ENCODE data around the gene DYSF. TPM values are rescaled to one million over a fixed set of nuclear protein-coding genes. Genes with fewer than 3 reads are reported as not detected.
A peak's percentile ranks its signal among the peaks of the same experiment; 100 is the strongest.
"Not testable (repeated sequence)": the region's sequence is repeated elsewhere in the genome, so short reads cannot be mapped to it uniquely, and the experiment has no call there.

Gene DYSF
- 10 to 100 TPM; 10.3 to 14.9 (median 14.4) TPM for total RNA-seq

DNA sequence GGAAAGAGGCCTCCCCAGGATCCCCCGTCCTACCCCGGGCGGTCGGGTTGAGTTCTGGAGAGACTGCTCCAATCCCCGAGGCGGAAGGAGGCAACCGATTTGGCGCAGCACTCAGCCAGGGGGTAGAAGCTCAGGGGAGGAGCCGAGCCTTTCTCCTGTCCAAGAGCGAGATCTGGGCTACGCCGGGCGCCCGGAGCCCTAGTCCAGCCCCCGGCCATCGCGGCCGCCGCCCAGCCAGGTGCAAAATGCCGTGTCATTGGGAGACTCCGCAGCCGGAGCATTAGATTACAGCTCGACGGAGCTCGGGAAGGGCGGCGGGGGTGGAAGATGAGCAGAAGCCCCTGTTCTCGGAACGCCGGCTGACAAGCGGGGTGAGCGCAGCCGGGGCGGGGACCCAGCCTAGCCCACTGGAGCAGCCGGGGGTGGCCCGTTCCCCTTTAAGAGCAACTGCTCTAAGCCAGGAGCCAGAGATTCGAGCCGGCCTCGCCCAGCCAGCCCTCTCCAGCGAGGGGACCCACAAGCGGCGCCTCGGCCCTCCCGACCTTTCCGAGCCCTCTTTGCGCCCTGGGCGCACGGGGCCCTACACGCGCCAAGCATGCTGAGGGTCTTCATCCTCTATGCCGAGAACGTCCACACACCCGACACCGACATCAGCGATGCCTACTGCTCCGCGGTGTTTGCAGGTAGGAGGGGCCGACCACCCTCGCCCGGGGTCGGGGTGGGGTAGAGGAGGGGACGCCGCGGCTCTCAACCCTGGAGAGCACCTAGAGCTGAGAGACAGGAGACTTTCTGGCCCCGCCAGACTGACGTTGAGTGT, at the start of gene DYSF:
Gene DYSF, plus strand, starts transcription at position 158 of the 817 bp plus-strand sequence.
- peaks cover 6 to 10% of the 10 kb centered on the region in 2 donors for H3K4me1 ChIP-seq
- intact Hi-C loops (cut with DNase I) = no loop called here
- TF ChIP-seq, protein P1, sequence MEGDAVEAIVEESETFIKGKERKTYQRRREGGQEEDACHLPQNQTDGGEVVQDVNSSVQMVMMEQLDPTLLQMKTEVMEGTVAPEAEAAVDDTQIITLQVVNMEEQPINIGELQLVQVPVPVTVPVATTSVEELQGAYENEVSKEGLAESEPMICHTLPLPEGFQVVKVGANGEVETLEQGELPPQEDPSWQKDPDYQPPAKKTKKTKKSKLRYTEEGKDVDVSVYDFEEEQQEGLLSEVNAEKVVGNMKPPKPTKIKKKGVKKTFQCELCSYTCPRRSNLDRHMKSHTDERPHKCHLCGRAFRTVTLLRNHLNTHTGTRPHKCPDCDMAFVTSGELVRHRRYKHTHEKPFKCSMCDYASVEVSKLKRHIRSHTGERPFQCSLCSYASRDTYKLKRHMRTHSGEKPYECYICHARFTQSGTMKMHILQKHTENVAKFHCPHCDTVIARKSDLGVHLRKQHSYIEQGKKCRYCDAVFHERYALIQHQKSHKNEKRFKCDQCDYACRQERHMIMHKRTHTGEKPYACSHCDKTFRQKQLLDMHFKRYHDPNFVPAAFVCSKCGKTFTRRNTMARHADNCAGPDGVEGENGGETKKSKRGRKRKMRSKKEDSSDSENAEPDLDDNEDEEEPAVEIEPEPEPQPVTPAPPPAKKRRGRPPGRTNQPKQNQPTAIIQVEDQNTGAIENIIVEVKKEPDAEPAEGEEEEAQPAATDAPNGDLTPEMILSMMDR (IDR thresholded peaks at IDR 0.05) = no peak
- TF ChIP-seq POLR2A (IDR thresholded peaks at IDR 0.05) = no peak
- peak within 1 kb of the TSS in 1 of 3 donors; percentile 12 for H3K27ac ChIP-seq
- DNase-seq = peak; percentile 39 to 52
- no peaks in the 10 kb centered on the region for H3K27me3 ChIP-seq
- H3K4me3 ChIP-seq (replicated peaks in 1 of 3) = peak within 1 kb of the TSS in 2 of 3 donors; percentile 13 to 27
- WGBS, 2 donors = 3 to 4% methylated on average over 25 to 26 of the region's 66 CpGs
- H3K36me3 ChIP-seq = no peaks in the 10 kb centered on the region
- no peaks in the 10 kb centered on the region for H3K9me3 ChIP-seq

GRCh38 chr2:71409611-71410010, 43.8 kb upstream of the DYSF start:
- no peak for DNase-seq
- Histone ChIP-seq H3K4me3 (replicated peaks in 1 of 3) (no peak overlapping the region), H3K27me3 (no peaks in the 10 kb centered on the region), H3K9me3 (no peaks in the 10 kb centered on the region), H3K36me3 (peaks cover 22 to 29% of the 10 kb centered on the region in 2 donors), H3K27ac (peak overlapping the region in 1 of 3 donors; percentile 12), H3K4me1 (no peaks in the 10 kb centered on the region)
- intact Hi-C loops (cut with DNase I) = no loop called here
- WGBS, 2 donors = 87 to 94% methylated on average over 3 of the region's 3 CpGs
- TF ChIP-seq, protein P1 (IDR thresholded peaks at IDR 0.05) = no peak
- TF ChIP-seq POLR2A (IDR thresholded peaks at IDR 0.05) = no peak

GRCh38 chr2:71410696-71411095, 42.7 kb upstream of the DYSF start:
- H3K4me1 ChIP-seq = no peaks in the 10 kb centered on the region
- no peak for DNase-seq
- TF ChIP-seq, protein P1 (IDR thresholded peaks at IDR 0.05) = no peak
- no peak for TF ChIP-seq POLR2A (IDR thresholded peaks at IDR 0.05)
- H3K36me3 ChIP-seq = peaks cover 12 to 20% of the 10 kb centered on the region in 2 donors
- 88 to 92% methylated on average over 4 of the region's 4 CpGs for WGBS, 2 donors
- no peaks in the 10 kb centered on the region for H3K27me3 ChIP-seq
- H3K27ac ChIP-seq = no peak overlapping the region
- intact Hi-C loops (cut with DNase I) = no loop called here
- no peaks in the 10 kb centered on the region for H3K9me3 ChIP-seq
- no peak overlapping the region for H3K4me3 ChIP-seq (replicated peaks in 1 of 3)

DNA sequence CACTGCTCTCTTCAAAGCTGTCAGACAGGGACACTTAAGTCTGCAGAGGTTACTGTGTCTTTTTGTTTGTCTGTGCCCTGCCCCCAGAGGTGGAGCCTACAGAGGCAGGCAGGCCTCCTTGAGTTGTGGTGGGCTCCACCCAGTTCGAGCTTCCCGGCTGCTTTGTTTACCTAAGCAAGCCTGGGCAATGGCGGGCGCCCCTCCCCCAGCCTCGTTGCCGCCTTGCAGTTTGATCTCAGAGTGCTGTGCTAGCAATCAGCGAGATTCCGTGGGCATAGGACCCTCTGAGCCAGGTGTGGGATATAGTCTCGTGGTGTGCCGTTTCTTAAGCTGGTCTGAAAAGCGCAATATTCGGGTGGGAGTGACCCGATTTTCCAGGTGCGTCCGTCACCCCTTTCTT, 36.5 kb upstream of the DYSF start:
- H3K27me3 ChIP-seq; H3K9me3 ChIP-seq; intact Hi-C loops (cut with DNase I); H3K36me3 ChIP-seq; H3K4me1 ChIP-seq: not testable (repeated sequence)
- Histone ChIP-seq H3K4me3 (replicated peaks in 1 of 3) (peak overlapping the region in 1 of 3 donors; percentile 2), H3K27ac (peak overlapping the region in 1 of 3 donors; percentile 41)
- peak; percentile 49 to 54 for DNase-seq
- WGBS, 2 donors = no CpG with 5 or more reads among the region's 15 CpGs

- H3K4me3 ChIP-seq (replicated peaks in 1 of 3) = peak overlapping the region in 1 of 3 donors; percentile 2
- no peak for DNase-seq
- no peaks in the 10 kb centered on the region for H3K36me3 ChIP-seq
- intact Hi-C loops (cut with DNase I) = no loop called here
- no peak for TF ChIP-seq POLR2A (IDR thresholded peaks at IDR 0.05)
- TF ChIP-seq, protein P1 (IDR thresholded peaks at IDR 0.05) = no peak
- 13 to 33% methylated on average over 7 to 8 of the region's 16 CpGs for WGBS, 2 donors
- H3K27ac ChIP-seq = peak overlapping the region; percentile 8 to 41 (median 23)
- H3K9me3 ChIP-seq = no peaks in the 10 kb centered on the region
- peaks cover 5 to 8% of the 10 kb centered on the region in 2 donors for H3K4me1 ChIP-seq
- no peaks in the 10 kb centered on the region for H3K27me3 ChIP-seq
These were observed 35.8 kb upstream of the DYSF start for GRCh38 chr2:71417300-71418202.
